ENCODE data around the gene ZFAND6. TPM values are rescaled to one million over a fixed set of nuclear protein-coding genes. Genes with fewer than 3 reads are reported as not detected.
A peak's percentile ranks its signal among the peaks of the same experiment; 100 is the strongest.

ZFAND6 gene
- total and polyA plus RNA-seq, 2 donors (not counting 1 experiment from before 2014, with no cell fraction given), result 125 to 325 TPM

- Histone ChIP-seq H3K4me1 (ENCODE audit: control insufficient read depth, extremely low read depth, insufficient read depth, low read length) (peaks cover 14% of the 10 kb centered on the region), H3K4me2 (ENCODE audit: extremely low read depth, insufficient read depth, low read length) (no peak overlapping the region), H3K4me3 (replicated peaks in 1 of 4; ENCODE audit: control extremely low read depth in 1 of 4, insufficient read depth in 1 of 4, low read depth in 3 of 4, low read length in 4 of 4) (no peak overlapping the region), H3K27me3 (ENCODE audit: control insufficient read depth, insufficient read depth, low read length) (no peaks in the 10 kb centered on the region), H2AFZ (ENCODE audit: low read length) (no peak overlapping the region), H3K9me3 (ENCODE audit: control insufficient read depth, insufficient read depth, low read depth, low read length) (no peaks in the 10 kb centered on the region), H3K9ac (ENCODE audit: insufficient read depth, low read length) (no peak overlapping the region), H3K79me2 (ENCODE audit: control insufficient read depth, insufficient read depth, low read length) (no peaks in the 10 kb centered on the region), H3K36me3 (ENCODE audit: control insufficient read depth, insufficient read depth, low read length) (peaks cover 6% of the 10 kb centered on the region), H3K27ac (ENCODE audit: insufficient read depth, low read length) (no peak overlapping the region), H4K20me1 (ENCODE audit: control insufficient read depth, extremely low read depth, insufficient read depth, low read length) (no peaks in the 10 kb centered on the region)
- DNase-seq (ENCODE audit: low read depth in 2 of 2), result no peak
- TF ChIP-seq EZH2 (IDR thresholded peaks at IDR 0.05; ENCODE audit: low read length, missing control alignments) (no peak), CTCF (conservative IDR thresholded peaks at IDR 0.05 in 1 of 2, IDR thresholded peaks at IDR 0.05 in 1 of 2; ENCODE audit: low read depth in 1 of 2, low read length in 2 of 2) (no peak)
Observed at GRCh38 chr15:80170596-80170995, 111.1 kb downstream of the ZFAND6 start.

- peaks cover 6% of the 10 kb centered on the region for H3K36me3 ChIP-seq (ENCODE audit: control insufficient read depth, insufficient read depth, low read length)
- no peaks in the 10 kb centered on the region for H3K27me3 ChIP-seq (ENCODE audit: control insufficient read depth, insufficient read depth, low read length)
Observed at GRCh38 chr15:80171787-80172186, 112.3 kb downstream of the ZFAND6 start.

GRCh38 chr15:80172401-80172800 lies 112.9 kb downstream of the ZFAND6 start:
- peaks cover 14% of the 10 kb centered on the region for H3K4me1 ChIP-seq (ENCODE audit: control insufficient read depth, extremely low read depth, insufficient read depth, low read length)
- no peak overlapping the region for H3K9ac ChIP-seq (ENCODE audit: insufficient read depth, low read length)
- H4K20me1 ChIP-seq (ENCODE audit: control insufficient read depth, extremely low read depth, insufficient read depth, low read length), result no peaks in the 10 kb centered on the region
- no peak for DNase-seq (ENCODE audit: low read depth in 2 of 2)
- H3K4me2 ChIP-seq (ENCODE audit: extremely low read depth, insufficient read depth, low read length), result no peak overlapping the region
- H3K27ac ChIP-seq (ENCODE audit: insufficient read depth, low read length), result no peak overlapping the region
- H3K79me2 ChIP-seq (ENCODE audit: control insufficient read depth, insufficient read depth, low read length), result no peaks in the 10 kb centered on the region
- H3K9me3 ChIP-seq (ENCODE audit: control insufficient read depth, insufficient read depth, low read depth, low read length), result no peaks in the 10 kb centered on the region
- TF ChIP-seq CTCF (conservative IDR thresholded peaks at IDR 0.05 in 1 of 2, IDR thresholded peaks at IDR 0.05 in 1 of 2; ENCODE audit: low read depth in 1 of 2, low read length in 2 of 2) (no peak), EZH2 (IDR thresholded peaks at IDR 0.05; ENCODE audit: low read length, missing control alignments) (no peak)
- no peak overlapping the region for H2AFZ ChIP-seq (ENCODE audit: low read length)
- no peak overlapping the region for H3K4me3 ChIP-seq (replicated peaks in 1 of 4; ENCODE audit: control extremely low read depth in 1 of 4, insufficient read depth in 1 of 4, low read depth in 3 of 4, low read length in 4 of 4)
- H3K27me3 ChIP-seq (ENCODE audit: control insufficient read depth, insufficient read depth, low read length), result no peaks in the 10 kb centered on the region
- H3K36me3 ChIP-seq (ENCODE audit: control insufficient read depth, insufficient read depth, low read length), result peaks cover 6% of the 10 kb centered on the region

More at GRCh38 chr15:80171787-80172186, 112.3 kb downstream of the ZFAND6 start:
- no peak overlapping the region for H3K9ac ChIP-seq (ENCODE audit: insufficient read depth, low read length)
- H3K9me3 ChIP-seq (ENCODE audit: control insufficient read depth, insufficient read depth, low read depth, low read length), result no peaks in the 10 kb centered on the region
- peak in 1 of 2 donors; percentile 39 for DNase-seq (ENCODE audit: low read depth in 2 of 2)
- H4K20me1 ChIP-seq (ENCODE audit: control insufficient read depth, extremely low read depth, insufficient read depth, low read length), result no peaks in the 10 kb centered on the region
- peak overlapping the region; percentile 32 for H3K4me2 ChIP-seq (ENCODE audit: extremely low read depth, insufficient read depth, low read length)
- peaks cover 14% of the 10 kb centered on the region for H3K4me1 ChIP-seq (ENCODE audit: control insufficient read depth, extremely low read depth, insufficient read depth, low read length)
- no peak overlapping the region for H3K4me3 ChIP-seq (replicated peaks in 1 of 4; ENCODE audit: control extremely low read depth in 1 of 4, insufficient read depth in 1 of 4, low read depth in 3 of 4, low read length in 4 of 4)
- H3K79me2 ChIP-seq (ENCODE audit: control insufficient read depth, insufficient read depth, low read length), result no peaks in the 10 kb centered on the region
- H3K27ac ChIP-seq (ENCODE audit: insufficient read depth, low read length), result no peak overlapping the region
- TF ChIP-seq EZH2 (IDR thresholded peaks at IDR 0.05; ENCODE audit: low read length, missing control alignments) (no peak), CTCF (conservative IDR thresholded peaks at IDR 0.05 in 1 of 2, IDR thresholded peaks at IDR 0.05 in 1 of 2; ENCODE audit: low read depth in 1 of 2, low read length in 2 of 2) (no peak)
- peak overlapping the region; percentile 2 for H2AFZ ChIP-seq (ENCODE audit: low read length)
